Heart left ventricle (tissue), 16 donors: ENCODE measurements around the gene SYNE4. TPM values are rescaled to one million over a fixed set of nuclear protein-coding genes. Genes with fewer than 3 reads are reported as not detected.

Source experiments
- ATAC-seq, 4 donors: fragments of 200-7000 bp; cut with Tn5 transposase; one replicate each; pipeline ENCODE4 v1.9.1; 2020 to 2022; ENCODE audit warnings: moderate library complexity in 4 of 4, mild to moderate bottlenecking in 3 of 4, moderate number of reproducible peaks in 1 of 4
- DNase-seq, 5 donors: peaks; one replicate each; pipeline ENCODE4 v3.0.0-alpha.2; 2020
- H3K27ac ChIP-seq, 12 donors: fragments of 200-600 bp; sonication (generic) in 4 of 12; one replicate each; pipeline versions ENCODE4 v1.5.0 to v1.8.0; 2016 to 2022; ENCODE audit warnings: mild to moderate bottlenecking in 2 of 12
- H3K27me3 ChIP-seq, 9 donors: fragments of 200-600 bp; sonication (generic) in 2 of 9; one replicate each; pipeline versions ENCODE4 v1.5.1 to v1.8.0; 2016 to 2022; ENCODE audit warnings: mild to moderate bottlenecking in 3 of 9
- H3K36me3 ChIP-seq, 9 donors: fragments of 200-600 bp; sonication (generic) in 2 of 9; one replicate each; pipeline versions ENCODE4 v1.5.0 to v1.8.0; 2018 to 2022; ENCODE audit warnings: mild to moderate bottlenecking in 2 of 9
- H3K4me1 ChIP-seq, 12 donors: fragments of 200-600 bp; sonication (generic) in 4 of 12; one replicate each; pipeline versions ENCODE4 v1.5.0 to v1.8.0; 2016 to 2022; ENCODE audit warnings: mild to moderate bottlenecking in 3 of 12
- H3K4me3 ChIP-seq, 12 donors: fragments of 200-600 bp; sonication (generic) in 4 of 12; one replicate each; pipeline versions ENCODE4 v1.5.0 to v1.8.0; 2017 to 2022; ENCODE audit warnings: mild to moderate bottlenecking in 9 of 12, moderate library complexity in 4 of 12
- H3K9me3 ChIP-seq, 12 donors: fragments of 200-600 bp; sonication (generic) in 4 of 12; one replicate each; pipeline versions ENCODE4 v1.5.0 to v1.8.0; 2016 to 2022; ENCODE audit warnings: mild to moderate bottlenecking in 1 of 12
- POLR2A ChIP-seq, 2 donors: fragments of 450-650 bp; IDR thresholded peaks; one replicate each; pipeline ENCODE4 v1.6.1; 2017; ENCODE audit warnings: antibody characterized with exemption in 2 of 2, mild to moderate bottlenecking in 2 of 2, moderate library complexity in 2 of 2
- whole genome bisulfite sequencing, 4 donors: extraction: QIAGEN DNeasy Blood & Tissue Kit in 2 of 4; methylation state at CpG; one replicate each; pipeline versions ENCODE4 v1.1.5 to v1.1.7; 2013 to 2018; 5-methylcytosine and 5-hydroxymethylcytosine counted together
- intact Hi-C, 10 donors: fragments of 100-400 bp; cut with DNase I; formaldehyde crosslinking; loops; one replicate each; pipeline versions ENCODE4 v1.11.1 to v1.14.2; 2022
- polyA plus RNA-seq, 2 donors: library from polyadenylated mRNA; stranded (reverse); fragments of 200-250 nt; gene quantifications; one replicate each; pipeline ENCODE4 v1.2.3, GENCODE V29; 2013
- total RNA-seq, 9 donors: library from RNA; depleted of rRNA in 2 of 9; stranded (reverse); fragments of >200 nt in 2 of 9; fragmentation: NEBNext Ultra II Directional in 3 of 9; extraction: Animal tissue kit (Norgen Biotek cat#: 25700) in 3 of 9; gene quantifications; one replicate each; pipeline versions ENCODE4 v1.1.0 to v1.2.4, GENCODE V29; 2016 to 2023
- TF ChIP-seq, protein P1 (sequence below), 12 donors: fragments of 200-600 bp; sonication (generic) in 4 of 12; IDR thresholded peaks; one replicate each; pipeline versions ENCODE4 v1.5.0 to v1.8.0; 2018 to 2022; ENCODE audit warnings: antibody characterized with exemption in 12 of 12, mild to moderate bottlenecking in 5 of 12
- donor health status: ischemic (EF 13 %, LVEDD 7.1; RV severe dilation, severe dysfunction).
- donor health status: healthy with polysubstance abuse.
- donor health status: DM: no; HTN: yes; CAD: no.
- donor health status: DM: no; HTN: no; CAD: no.
- donor health status: ischemic (EF 25% LVEDD 6.9; RV normal size, moderate dysfunction).
- donor health status: ischemic (EF 25% LVEDD 5.7; RV mildly dilated, moderate dysfunction).
- donor health status: healthy.
- donor health status: DM: yes; HTN: yes; CAD: no.
- donor health status: ischemic (EF 35%, LVEDD 5.7; RV mildly dilated, moderate dysfunction).
- donor health status: nonischemic (EF 11% LVEDD 7.7; RV severe dilation, severe dysfunction).
- donor health status: DM: yes; HTN: yes; CAD: no.
- donor health status: PGD.
- donor health status: ischemic (EF 29% LVEDD 5.4; RV normal size, mild dysfunction).
- donor health status: nonischemic (EF 23%, LVEDD 6.1; RV moderate dilation, normal function).

SYNE4 gene
- total and polyA plus RNA-seq, 11 donors = 0.12 to 0.50 (median 0.17) TPM; not detected in 4

DNA sequence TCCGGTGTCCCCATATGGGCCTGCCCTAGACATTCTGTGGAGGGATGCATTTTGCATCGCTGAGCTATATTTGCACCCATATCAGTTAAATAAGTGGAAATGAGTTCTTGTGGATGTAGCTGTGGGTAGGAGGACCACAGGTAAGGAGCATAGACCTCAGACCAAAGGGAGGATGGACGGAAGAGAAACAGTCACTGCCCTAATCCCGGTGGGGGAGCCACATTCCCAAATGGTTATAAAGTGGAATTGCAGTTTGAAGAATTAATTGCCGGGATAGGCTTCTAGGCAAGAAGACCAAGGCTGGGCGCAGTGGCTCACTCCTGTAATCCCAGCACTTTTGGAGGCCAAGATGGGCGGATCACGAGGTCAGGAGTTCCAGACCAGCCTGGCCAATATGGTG is 11.8 kb downstream of the SYNE4 start:
- H3K27ac ChIP-seq = peak overlapping the region in 1 of 12 donors; percentile 88

DNA sequence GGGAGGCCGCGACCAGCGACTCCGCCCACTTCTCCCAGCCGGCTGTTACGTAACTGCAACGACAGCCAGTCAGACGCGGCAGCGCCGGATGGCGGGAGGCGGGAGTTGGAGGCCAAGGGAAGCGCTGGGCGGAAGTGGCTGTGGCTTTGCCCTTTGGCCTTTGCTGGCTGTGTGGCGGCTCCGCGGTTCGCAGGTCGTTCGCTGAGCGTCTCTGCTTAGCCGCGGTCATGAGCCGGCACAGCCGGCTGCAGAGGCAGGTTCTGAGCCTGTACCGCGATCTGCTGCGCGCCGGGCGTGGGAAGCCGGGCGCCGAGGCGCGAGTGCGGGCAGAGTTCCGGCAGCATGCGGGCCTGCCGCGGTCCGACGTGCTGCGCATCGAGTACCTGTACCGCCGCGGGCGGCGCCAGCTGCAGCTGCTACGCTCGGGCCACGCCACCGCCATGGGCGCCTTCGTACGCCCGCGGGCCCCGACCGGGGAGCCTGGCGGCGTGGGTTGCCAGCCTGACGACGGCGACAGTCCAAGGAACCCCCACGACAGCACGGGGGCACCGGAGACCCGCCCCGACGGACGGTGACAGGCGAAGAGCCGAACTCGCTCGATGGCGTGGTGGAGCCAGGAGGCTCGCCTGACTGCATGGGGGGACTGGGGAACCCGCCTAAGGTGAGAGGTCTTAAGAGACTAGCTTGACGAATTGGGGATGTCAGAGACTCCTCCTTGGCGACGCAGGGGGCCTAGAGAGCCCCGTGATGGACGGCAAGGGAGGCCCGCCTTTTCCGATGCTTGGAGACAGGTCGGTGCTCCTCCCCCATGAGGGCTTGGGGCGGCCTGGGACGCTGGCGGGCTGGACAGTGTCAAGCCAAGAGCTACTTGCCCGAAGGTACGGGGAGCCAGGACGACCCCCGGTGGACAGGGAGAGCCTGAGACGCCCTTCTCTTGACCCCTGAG is 13.3 kb downstream of the SYNE4 start, which contains the start of gene SDHAF1:
TSS of gene SDHAF1 (plus strand) at position 141 of the 946 bp plus-strand sequence. CDS start at position 228, 87 bp downstream.
- peak; percentile 95 to 98 (median 96) for ATAC-seq
- peaks cover 0 to 21% (median 8%) of the 10 kb centered on the region in 9 donors for H3K36me3 ChIP-seq
- 0 to 1% (median 1%) methylated on average over 34 to 97 of the region's 97 CpGs for WGBS, 4 donors
- TF ChIP-seq, protein P1, sequence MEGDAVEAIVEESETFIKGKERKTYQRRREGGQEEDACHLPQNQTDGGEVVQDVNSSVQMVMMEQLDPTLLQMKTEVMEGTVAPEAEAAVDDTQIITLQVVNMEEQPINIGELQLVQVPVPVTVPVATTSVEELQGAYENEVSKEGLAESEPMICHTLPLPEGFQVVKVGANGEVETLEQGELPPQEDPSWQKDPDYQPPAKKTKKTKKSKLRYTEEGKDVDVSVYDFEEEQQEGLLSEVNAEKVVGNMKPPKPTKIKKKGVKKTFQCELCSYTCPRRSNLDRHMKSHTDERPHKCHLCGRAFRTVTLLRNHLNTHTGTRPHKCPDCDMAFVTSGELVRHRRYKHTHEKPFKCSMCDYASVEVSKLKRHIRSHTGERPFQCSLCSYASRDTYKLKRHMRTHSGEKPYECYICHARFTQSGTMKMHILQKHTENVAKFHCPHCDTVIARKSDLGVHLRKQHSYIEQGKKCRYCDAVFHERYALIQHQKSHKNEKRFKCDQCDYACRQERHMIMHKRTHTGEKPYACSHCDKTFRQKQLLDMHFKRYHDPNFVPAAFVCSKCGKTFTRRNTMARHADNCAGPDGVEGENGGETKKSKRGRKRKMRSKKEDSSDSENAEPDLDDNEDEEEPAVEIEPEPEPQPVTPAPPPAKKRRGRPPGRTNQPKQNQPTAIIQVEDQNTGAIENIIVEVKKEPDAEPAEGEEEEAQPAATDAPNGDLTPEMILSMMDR (IDR thresholded peaks at IDR 0.05) = peak in 1 of 12 donors; percentile 11
- TF ChIP-seq POLR2A (IDR thresholded peaks at IDR 0.05) = peak in 1 of 2 donors; percentile 49
- DNase-seq = peak; percentile 97 to 98 (median 98)
- peak within 1 kb of the TSS; percentile 67 to 99 (median 90) for H3K4me3 ChIP-seq
- H3K9me3 ChIP-seq = no peaks in the 10 kb centered on the region
- H3K27ac ChIP-seq = peak within 1 kb of the TSS in 11 of 12 donors; percentile 68 to 88 (median 83)
- peaks cover 4 to 43% (median 25%) of the 10 kb centered on the region in 12 donors for H3K4me1 ChIP-seq
- H3K27me3 ChIP-seq = no peaks in the 10 kb centered on the region
- intact Hi-C loops = loop anchor here in 6 of 10 donors (1.0 to 10.0 kb wide), 6 partner anchors 19 to 172 kb away; partner anchors contain the start of genes OVOL3 (in 3 of the 6), POLR2I (in 3 of the 6), THAP8 (in 3 of the 6) and WDR62 (in 3 of the 6)

More for the DNA sequence above, 11.8 kb downstream of the SYNE4 start:
- TF ChIP-seq, protein P1 (IDR thresholded peaks at IDR 0.05) = no peak
- TF ChIP-seq POLR2A (IDR thresholded peaks at IDR 0.05) = no peak
- peaks cover 4 to 43% (median 25%) of the 10 kb centered on the region in 12 donors for H3K4me1 ChIP-seq
- intact Hi-C loops = loop anchor here in 5 of 10 donors (5.0 to 10.0 kb wide), 4 partner anchors 56 to 171 kb away; partner anchors contain the start of genes OVOL3 (in 3 of the 5), POLR2I (in 3 of the 5), THAP8 (in 2 of the 5) and WDR62 (in 2 of the 5)
- peak overlapping the region in 5 of 12 donors; percentile 67 to 92 (median 83) for H3K4me3 ChIP-seq
- WGBS, 4 donors = 90 to 95% (median 93%) methylated on average over 8 of the region's 8 CpGs
- peaks cover 0 to 26% (median 12%) of the 10 kb centered on the region in 9 donors for H3K36me3 ChIP-seq
- H3K27me3 ChIP-seq = no peaks in the 10 kb centered on the region
- no peak for DNase-seq
- no peak for ATAC-seq
- no peaks in the 10 kb centered on the region for H3K9me3 ChIP-seq

DNA sequence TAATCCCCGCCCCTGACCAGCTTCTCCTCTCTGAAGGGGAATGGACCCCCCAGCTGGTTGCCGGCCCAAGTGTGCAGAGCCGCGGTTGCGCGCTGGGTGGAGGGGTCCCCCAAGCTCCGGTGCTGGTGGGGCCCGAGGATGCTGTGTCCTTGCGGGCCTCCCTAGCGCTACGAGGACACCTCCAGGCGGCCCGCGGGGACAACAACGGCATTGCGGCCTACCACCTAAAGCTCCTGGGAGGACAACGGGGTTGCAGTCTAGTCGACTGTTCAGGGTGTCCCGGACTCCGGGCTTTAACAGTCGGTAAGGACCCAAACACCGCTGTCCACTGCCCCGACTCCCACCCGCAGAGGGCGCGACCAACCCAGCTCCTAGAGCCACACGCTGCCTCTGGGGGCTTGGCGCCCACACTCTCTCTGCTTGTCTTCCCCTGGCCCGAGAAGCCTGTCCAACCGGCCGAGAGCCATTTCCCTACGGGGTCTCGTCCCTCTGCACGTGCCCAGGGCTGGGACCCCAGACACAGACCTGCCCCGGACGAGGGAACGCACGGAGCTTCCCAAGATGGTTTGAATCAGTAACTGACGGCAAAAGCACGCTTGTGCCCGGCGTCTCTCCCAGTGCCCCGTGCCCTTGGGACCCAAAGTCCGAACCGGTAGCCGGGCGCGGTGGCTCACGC is 14.6 kb downstream of the SYNE4 start:
- Histone ChIP-seq H3K4me3 (peak overlapping the region; percentile 67 to 99 (median 90)), H3K36me3 (peaks cover 0 to 18% (median 7%) of the 10 kb centered on the region in 9 donors), H3K4me1 (peaks cover 4 to 35% (median 21%) of the 10 kb centered on the region in 12 donors), H3K27ac (peak overlapping the region in 8 of 12 donors; percentile 77 to 88 (median 86)), H3K9me3 (peaks cover 0 to 2% (median 0%) of the 10 kb centered on the region in 12 donors), H3K27me3 (peaks cover 0 to under 1% (median 0%) of the 10 kb centered on the region in 9 donors)
- TF ChIP-seq, protein P1 (IDR thresholded peaks at IDR 0.05) = peak in 3 of 12 donors; percentile 9 to 34 (median 23)
- no peak for TF ChIP-seq POLR2A (IDR thresholded peaks at IDR 0.05)
- WGBS, 4 donors = 34 to 37% (median 36%) methylated on average over 37 to 49 of the region's 49 CpGs
- intact Hi-C loops = loop anchor here in 2 of 10 donors (5.0 to 10.0 kb wide), 2 partner anchors 118 to 121 kb away; partner anchors contain the start of genes OVOL3 (in 2 of the 2), POLR2I (in 2 of the 2) and TBCB (in 1 of the 2)
- DNase-seq (peak in 2 of 5 donors; percentile 42 to 67), ATAC-seq (peak in 3 of 4 donors; percentile 7 to 34 (median 25))
